Eye (tissue), 1 donor: ENCODE results near the gene RAB11FIP3.
A peak's percentile ranks its signal among the peaks of the same experiment; 100 is the strongest.
"Not testable (repeated sequence)": the region's sequence is repeated elsewhere in the genome, so short reads cannot be mapped to it uniquely, and the experiment has no call there.

Source experiments
- DNase-seq: peaks from one replicate; pipeline ENCODE4 v3.0.0-alpha.2; 2015

The RAB11FIP3 gene

DNA sequence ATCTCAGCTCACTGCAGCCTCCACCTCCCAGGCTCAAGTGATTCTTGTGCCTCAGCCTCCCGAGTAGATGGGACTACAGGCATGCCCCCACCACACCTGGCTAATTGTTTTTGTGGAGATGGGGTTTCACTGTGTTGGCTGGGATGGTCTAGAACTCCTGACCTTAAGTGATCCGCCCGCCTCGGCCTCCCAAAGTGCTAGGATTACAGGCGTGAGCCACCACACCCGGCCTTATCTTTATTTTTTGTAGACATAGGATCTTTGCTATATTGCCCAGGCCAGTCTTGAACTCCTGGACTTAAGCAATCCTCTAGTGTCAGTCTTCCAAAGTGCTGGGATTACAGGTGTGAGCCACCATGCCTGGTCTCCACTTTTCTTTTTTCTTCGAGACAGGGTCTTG, 44.0 kb downstream of the RAB11FIP3 start:
- DNase-seq = not testable (repeated sequence)

DNA sequence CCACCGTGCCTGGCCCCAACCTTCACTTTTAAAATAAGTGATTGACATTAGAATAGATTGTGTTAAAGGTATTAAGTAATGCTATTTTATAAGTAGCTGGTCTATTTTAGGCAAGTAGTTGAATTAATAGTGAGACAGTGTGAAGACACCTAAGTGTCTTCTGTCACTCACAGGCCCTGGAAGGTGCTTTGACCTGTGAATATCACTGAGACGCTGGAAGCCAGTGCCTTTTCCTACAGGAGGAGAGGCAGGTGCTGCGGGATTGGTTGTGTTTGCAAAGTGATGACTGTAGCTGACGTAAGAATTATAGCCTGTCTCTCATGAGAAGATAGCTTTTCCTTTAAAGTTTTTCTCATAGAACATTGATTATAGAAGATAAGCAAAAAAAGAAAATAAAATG, 45.0 kb downstream of the RAB11FIP3 start:
- no peak for DNase-seq

DNA sequence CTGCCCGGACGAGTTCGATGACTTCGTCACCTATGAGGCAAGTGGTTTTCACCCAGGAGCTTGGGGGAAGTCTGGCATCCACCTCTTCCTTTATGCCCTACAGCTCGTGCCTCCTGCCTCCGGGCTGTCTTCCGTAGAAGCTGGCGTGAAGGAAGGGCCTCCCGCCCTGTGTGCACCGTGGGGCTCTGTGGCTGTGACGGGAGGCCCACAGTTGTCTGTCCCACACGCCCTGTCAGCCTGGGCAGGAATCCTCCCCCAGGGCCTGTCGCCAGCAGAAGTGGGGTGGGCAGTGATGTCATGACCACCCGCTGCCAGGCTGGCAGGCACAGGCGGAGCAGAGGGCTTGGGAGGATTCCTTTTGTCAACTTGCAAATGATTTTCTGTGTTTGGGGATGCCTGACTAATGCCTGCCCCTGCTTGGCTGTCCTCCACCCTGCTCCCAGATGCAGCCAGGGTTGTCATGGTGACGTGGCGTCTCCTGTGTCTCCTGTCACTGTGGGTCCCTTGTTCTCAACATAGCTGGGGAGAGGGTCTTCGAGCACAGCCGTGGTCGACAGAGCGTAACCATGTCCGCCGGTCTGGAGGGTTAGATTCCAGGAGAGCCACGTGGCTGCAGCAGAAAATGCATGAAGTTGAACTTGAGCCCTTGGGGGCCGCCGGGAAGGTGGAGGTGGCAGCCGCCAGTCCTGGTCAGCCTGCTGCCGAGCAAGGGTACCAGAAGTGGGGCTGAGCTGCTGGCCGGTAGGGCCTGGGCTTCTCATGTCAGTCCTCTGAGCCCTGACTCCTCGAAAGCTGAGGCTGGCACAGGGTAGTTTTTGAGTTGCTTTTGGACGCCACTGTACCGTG, 46.1 kb downstream of the RAB11FIP3 start:
- DNase-seq = peak; percentile 94

- no peak for DNase-seq
Measured at GRCh38 chr16:472199-472504, 46.7 kb downstream of the RAB11FIP3 start.

DNA sequence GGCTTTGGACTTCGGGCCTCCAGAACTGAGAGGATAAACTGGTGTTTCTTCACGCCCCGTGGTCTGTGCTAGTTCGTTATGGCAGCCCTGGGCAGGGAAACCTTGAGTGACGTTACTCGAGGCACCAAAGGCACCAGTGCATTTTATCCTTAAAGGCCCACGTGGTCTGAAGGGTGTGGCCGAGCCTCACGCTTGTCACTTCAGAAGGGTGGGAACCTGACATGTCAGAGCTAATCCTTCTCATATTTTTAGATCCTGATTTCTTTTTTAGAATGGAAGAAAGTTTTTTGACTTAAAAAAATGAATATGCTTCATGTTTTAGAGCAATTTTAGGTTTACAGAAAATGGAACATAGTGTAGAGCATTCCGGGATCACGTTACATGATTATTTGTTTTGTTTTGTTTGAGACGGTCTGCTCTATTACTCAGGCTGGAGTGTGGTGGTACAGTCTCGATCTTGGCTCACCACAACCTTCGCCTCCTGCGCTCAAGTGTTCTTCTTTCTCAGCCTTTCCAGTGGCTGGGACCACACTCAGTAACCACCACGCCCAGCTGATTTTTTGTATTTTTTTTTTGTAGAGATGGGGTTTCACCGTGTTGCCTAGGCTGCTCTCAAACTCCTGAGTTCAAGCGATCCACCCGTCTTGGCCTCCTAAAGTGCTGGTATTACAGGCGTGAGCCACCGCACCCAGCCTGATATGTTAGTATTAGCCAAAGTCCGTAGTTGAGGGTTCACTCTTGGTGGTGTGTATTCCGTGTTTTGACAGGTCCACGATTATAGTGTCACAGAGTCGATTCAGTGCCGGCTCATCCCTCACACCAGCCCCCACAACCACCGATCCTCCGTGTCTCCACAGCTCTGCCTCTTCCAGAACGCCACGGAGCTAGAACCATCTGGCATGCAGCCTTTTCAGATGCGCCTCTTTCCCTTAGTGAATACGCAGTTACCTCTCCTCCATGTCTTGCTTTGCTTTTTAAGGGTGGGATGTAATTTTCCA, 47.9 kb downstream of the RAB11FIP3 start:
- DNase-seq = no peak

DNA sequence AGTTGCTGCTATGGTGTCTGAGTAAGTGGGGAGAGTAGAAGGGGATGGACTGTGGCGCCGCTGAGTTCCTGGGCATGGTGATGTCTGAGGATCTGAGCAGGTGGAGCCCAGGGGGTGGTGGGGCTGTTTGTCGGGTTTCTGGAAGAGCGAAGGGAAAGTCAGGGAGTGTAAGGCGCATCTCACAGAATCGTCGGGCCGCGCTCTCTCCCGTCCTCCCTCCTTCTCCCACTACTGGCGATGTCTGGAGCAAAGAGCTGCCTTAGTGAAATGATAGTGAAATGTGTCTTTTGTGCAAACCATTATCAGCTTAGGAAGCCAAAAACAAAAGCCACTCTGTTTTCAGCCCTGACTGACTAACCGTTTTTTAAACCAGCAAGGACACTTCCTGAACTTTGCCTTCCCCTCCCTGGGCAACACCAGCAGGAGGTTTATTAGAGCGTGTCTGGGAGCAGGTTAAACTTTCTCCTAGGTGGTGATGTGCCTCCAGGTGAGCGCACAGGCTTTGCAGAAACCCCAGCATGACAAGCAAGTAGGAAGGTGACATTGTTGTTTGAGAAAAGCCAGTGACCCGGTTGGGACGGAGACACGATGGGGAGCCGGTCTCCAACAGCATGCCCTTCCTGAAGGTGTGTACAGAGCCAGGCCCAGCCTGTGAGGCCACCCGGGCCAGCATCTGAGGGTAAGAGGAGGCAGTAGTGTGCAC, 49.1 kb downstream of the RAB11FIP3 start:
- DNase-seq = no peak

GRCh38 chr16:476039-476438, 50.6 kb downstream of the RAB11FIP3 start:
- no peak for DNase-seq

- no peak for DNase-seq
Measured at GRCh38 chr16:477301-478157, 52.1 kb downstream of the RAB11FIP3 start.

- DNase-seq = not testable (repeated sequence)
Measured at GRCh38 chr16:478287-478686, 52.8 kb downstream of the RAB11FIP3 start.

GRCh38 chr16:482468-483185, 57.2 kb downstream of the RAB11FIP3 start:
- DNase-seq = no peak

GRCh38 chr16:483341-484075, 58.1 kb downstream of the RAB11FIP3 start:
- DNase-seq = peak; percentile 84

GRCh38 chr16:489606-490005, 64.2 kb downstream of the RAB11FIP3 start:
- DNase-seq = no peak

DNA sequence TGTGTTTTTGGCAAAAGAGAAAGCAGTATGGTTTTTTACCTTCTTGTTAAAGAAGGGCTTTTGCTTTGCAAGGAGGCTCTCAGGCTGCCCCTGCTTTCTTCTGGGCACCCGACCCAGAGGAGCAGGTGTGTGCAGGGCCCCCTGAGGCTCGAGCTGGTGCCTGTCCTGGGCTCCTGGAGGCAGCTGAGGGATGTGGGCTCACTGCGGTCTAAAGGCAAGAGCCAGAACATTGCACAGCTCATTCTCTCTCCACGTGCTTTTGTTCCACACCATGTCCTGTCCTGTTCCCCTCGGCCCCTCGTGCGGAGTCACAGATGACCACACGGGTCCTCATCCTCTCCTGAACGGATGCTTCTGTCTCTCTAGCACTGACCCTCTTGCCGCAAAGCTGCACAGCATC, 65.3 kb downstream of the RAB11FIP3 start:
- no peak for DNase-seq

DNA sequence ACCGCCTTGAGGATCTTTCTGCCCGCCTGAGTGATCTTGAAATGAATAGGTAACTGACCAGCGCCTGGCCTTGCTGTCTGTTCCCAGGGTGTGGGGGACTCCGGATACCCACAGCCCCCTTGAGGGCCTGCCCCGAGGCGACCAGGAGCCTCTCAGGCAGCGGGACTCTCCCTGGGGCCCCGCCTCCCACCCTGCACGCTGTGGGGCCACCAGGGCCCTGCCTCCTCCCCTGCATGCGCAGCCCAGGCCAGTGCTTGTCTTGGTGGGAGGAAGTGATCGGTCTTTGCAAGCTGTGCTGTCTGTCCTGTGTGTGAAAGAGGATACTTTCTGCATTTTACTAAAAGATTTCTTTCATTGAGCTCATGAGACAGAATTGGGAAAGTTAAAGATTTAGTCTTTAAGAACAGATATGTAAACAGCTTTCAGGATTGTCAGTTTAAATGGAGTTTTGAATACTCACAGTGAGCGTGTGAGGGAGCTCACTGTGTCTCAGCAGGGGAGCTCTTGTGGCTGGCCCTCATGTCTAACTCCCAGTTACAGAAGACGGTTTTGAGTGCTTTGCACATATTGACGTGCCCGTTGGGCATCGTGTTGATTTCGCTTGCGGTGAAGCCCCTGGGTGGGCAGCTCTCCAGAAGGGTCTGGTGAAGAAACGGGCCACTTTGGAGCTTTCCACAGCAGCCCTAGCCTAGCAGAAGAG, 65.9 kb downstream of the RAB11FIP3 start:
- peak; percentile 25 for DNase-seq

- DNase-seq = no peak
Measured at GRCh38 chr16:492211-492875, 66.9 kb downstream of the RAB11FIP3 start.

GRCh38 chr16:494676-495075, 69.2 kb downstream of the RAB11FIP3 start:
- not testable (repeated sequence) for DNase-seq

- DNase-seq = peak; percentile 50
Measured at GRCh38 chr16:495127-495748, 69.8 kb downstream of the RAB11FIP3 start.

DNA sequence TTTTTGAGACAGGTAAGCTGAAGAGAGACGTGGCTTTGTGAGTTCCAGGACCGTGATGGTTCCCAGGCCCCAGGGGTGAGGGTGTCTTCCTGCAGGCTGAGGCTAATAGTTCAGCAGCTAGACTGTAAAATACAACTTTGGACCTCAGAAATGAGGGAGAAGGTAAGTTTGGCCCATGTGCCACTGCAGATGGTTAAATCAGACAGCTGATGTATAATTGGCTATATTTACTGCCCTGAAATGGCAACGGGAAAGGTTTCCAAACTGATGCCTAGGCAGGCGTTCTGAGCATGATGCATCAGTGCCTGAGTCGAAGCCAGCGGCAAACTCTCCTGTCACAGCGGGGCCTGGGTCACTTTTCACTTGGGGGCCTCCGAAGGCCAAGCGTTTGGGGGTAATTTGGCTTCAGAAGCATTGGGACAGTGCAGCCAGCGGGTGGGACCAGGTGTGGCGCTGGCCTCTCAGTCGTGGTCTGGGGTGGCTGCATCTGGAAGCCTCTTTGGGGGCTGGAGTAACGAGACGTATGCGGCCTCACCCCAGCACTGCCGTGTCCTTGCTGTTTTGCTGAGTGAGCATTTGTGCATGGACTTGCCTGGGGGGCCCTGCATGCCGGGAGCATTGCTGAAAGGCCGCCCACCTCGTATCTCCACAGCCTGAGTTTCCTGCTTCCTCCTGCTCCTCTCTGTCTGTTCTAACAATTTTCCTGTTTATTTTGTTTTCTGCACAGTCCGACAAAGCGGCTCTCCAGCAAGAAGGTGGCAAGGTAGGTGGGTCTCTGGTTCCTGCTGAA, 70.8 kb downstream of the RAB11FIP3 start:
- DNase-seq = no peak
